ENCODE results near the gene ADAM19.

DNA sequence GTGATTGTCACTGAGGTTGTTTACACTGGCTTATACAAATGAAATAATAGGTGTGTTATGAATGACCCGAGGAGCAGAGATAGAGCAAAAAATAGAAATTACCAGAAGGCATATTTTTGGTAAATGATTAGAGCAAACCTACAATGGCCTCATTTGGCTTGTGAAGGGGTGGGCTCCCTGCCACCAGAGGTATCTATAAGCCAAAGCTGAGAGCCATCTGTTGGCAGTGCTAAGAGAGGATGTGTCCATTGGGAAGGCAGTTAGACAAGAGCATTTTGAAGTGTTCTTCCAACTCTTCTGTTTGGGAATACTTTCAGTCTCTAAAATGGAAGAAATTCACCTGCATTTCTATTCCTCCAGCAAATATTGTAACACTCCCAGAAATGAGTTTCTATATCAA is 104.9 kb downstream of the ADAM19 start:
- TF ChIP-seq POLR2A (IDR thresholded peaks at IDR 0.05) = no peak
- TF ChIP-seq, protein P1, sequence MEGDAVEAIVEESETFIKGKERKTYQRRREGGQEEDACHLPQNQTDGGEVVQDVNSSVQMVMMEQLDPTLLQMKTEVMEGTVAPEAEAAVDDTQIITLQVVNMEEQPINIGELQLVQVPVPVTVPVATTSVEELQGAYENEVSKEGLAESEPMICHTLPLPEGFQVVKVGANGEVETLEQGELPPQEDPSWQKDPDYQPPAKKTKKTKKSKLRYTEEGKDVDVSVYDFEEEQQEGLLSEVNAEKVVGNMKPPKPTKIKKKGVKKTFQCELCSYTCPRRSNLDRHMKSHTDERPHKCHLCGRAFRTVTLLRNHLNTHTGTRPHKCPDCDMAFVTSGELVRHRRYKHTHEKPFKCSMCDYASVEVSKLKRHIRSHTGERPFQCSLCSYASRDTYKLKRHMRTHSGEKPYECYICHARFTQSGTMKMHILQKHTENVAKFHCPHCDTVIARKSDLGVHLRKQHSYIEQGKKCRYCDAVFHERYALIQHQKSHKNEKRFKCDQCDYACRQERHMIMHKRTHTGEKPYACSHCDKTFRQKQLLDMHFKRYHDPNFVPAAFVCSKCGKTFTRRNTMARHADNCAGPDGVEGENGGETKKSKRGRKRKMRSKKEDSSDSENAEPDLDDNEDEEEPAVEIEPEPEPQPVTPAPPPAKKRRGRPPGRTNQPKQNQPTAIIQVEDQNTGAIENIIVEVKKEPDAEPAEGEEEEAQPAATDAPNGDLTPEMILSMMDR (IDR thresholded peaks at IDR 0.05) = no peak
